NCI-H2029 (cell line): ENCODE data around the gene SLC44A1.

Source experiments
- DNase-seq: peaks from one replicate; lab custom pipeline; 2025; lab: John Stamatoyannopoulos, UW

Gene SLC44A1

DNA sequence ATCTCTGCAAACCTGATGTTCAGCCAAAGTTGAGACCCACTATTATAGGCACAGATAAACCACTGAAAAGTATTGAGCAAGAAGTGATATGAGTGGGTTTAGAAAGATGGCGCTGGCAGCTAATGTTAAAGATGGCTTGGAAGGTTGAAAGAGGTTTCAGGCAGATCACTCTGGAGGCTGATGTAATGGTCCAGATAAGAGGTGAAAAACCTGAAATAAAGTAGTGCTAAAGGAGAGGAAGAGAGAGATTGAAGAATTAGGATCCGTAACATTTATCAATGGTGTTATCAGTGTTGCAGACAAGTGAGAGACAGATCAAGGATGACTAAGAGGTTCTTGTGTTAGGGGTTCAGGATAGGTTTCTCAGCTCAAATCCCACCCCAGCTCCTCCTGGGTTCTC, 58.3 kb downstream of the SLC44A1 start:
- DNase-seq: no peak

DNA sequence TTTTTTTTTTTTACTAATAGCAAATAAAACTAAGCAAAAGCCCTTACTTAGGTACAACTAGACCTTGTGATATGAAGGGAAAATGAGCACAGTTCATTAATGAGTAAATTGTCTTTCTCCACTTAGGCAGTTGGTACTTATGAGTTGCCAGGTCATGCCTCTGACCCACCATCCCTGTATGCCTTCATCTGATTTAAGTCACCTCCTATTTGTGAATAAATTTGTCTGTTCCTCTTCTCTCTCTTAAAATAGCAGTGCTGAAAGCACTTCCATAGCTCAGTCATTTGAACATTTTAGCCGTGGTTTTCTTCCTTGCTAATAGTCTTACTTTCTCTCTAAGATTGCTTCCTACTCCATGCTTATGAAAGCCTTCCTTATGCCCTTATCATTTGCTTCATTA, 61.4 kb downstream of the SLC44A1 start:
- no peak for DNase-seq

DNA sequence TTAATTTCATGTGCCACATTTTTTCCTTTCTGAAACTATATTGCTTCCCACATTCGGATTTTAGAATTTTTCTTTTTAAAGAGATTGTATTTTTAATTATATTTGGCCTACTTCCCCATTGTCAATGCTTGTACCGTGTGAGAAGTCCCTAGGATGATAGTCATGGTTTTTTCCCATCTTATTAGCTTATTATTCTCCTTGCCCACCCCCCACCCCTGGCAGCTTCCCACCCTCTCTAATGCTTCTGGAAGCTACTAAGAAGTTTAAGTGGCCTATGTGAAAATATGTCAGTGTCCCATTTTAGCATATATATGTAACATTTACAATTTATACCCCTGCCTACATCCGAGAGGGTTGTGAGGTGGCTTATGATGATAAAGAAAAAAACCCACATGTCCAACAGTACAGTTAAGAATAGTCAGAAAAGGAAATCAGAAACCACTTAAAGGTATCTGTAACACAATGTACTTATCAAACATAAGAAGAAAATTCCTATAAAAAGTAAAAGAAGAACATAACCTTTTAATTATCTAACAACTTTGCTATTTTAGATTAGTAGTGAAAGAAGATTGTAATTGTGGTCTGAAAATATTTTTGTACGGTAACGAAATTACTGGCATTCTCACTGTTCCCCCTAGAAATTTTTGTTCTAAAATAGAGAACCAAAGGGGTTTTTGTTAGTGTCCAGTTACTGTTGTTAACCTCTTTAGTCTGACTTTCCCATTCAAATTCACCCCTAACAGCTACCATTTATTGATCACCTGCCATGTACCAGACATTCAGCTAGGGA, 62.1 kb downstream of the SLC44A1 start:
- DNase-seq: no peak

DNA sequence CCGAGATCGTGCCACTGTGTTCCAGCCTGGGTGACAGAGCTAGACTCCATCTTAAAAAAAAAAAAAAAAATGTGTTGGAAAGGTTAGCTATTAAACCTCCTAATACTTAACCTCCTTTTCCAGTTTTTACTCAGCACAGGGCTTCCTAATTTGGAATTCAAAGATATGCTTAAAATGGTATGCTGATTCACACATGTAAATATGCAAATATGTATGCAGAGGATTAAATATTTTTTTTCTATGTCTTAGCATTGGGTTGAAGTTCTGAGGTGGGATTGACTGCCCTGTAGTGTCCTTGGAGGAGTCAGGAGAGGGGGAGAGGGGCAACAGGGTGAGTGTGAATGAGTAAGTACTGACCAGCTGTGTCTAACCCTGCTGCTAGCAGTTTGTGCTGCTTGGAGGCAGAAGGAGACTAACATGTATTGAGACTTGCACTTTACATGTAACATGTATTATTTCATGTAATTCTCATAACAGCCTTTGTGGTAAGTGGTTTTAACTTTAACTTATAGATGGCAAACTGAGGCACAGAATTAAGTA, 63.2 kb downstream of the SLC44A1 start:
- DNase-seq: no peak

DNA sequence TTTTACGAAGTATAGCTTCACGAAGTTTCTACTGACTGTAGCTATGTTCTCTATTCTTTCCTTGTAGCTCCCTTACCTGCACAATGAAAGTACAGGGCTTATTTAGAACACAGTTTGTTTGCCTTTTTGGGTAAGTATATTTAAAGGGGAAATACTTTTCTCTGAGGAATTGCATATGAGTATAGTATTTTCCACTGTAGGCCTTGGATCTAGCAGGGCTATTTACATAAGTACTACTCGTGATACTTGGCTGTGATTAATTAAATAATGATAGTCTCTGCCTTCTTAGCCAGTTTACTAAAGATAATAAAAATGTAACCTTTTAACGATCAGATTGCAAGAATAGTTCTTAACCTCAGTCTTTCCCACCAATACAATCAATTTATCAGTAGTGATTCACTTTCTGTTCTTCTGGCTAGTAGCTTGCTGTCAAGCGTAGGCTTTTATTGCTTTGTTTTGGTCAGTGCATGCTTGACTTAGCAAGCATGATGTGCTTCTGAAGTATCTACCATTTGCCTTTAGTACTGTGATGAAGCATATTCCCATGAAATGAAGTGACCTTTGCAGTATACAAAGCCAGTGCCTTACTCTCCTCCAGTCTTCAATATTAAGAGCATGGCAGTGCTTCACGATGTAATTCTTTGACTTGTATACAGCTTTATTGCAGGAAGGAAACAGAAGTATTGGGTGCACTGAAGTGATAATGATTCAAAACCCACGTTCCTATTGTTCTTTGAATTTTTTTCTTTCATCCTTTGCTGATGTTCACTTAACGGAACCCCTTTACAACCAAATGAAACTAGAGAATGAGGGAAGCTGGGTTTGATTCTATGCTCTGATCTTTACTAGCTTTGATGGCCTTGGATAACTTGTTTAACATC, 64.2 kb downstream of the SLC44A1 start:
- DNase-seq: no peak

DNA sequence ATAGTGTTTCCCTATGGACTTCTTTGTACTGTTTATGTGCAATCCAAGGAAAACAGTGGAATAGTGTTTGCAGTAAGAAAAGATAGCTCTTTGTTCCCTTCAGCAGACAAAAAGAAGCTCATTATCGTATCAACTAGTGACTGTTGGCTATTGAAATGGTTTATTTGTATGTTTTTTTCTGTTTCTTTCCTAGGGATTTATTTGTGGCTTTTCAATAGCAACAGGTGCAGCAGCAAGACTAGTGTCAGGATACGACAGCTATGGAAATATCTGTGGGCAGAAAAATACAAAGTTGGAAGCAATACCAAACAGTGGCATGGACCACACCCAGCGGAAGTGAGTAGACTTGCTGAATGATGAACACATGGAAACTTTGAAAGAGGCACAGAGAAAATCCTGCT, 65.1 kb downstream of the SLC44A1 start:
- no peak for DNase-seq

DNA sequence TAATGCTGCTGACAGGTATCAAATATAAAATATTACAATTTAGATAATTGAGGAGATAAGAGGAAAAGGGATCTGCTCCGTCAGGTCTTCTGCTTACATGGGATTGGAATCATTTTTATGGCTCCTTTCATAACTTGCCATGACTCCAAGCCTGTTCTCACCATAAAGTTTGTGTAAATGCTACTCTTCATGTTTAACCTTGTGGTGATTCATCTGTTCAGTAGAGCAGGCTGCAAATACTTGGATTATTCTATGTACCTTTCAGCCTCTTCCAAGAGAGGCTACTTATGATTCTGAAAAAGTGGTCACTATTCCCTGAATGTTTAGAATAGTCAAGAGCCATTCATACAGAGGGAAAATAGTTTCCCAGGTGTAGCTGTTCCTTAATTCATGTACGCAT, 66.9 kb downstream of the SLC44A1 start:
- no peak for DNase-seq

DNA sequence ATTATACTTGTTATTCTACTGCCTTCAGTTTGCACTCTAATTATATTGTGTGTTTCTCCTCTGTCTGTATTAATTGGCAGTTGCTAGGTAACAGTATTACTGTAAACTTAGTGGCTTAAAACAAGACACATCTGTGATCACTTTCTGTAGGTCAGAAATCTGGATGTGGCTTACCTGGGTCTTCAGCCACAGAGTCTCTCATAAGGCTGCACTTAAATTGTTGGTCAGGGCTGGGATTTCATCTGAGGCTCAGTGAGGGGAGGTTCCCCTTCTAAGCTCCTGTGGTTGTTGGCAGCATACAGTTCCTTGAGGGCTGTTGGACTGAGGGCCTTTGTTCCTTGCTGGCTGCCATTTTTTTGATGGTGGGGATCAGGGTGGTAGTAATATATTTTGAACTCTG, 68.8 kb downstream of the SLC44A1 start:
- DNase-seq: no peak

DNA sequence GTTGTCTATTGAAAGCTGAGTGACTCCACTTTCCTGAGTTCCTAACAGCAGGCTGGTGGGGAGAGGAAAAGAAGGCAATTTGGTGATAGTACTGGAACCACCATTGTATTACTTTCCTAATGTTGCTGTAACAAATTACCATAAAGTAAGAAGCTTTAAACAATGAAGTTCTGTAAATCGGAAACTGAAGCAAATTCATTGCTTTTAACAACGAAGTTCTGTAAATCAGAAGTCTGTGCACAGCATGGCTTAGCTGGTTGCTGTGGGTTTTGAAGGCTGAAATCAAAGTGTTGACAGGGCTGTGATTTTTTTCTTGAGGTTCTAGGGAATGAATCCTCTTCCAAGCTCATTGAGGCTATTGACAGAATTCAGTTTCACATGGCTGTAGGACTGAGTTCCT, 72.3 kb downstream of the SLC44A1 start:
- no peak for DNase-seq

DNA sequence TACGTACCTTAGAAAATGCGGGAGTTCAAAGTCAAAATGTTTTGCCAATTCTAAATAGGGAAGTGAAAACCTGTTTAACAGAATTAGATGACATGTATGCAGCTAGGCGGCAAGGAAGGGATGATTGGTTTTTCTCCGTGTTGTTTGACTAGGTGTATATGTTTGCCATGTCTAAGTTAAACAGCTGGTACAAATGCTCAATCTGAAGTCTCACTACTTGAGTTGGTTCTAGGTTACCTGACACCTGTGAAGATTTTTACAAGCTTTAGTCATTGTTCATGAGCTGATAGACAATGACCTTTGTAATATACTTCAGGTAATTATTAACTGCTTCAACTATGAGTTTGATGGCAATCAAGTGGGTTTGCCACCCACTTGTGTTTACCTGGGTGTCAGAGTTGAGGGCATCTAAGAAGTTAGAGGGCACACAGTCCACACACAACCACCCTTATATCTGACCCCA, 74.3 kb downstream of the SLC44A1 start:
- no peak for DNase-seq

DNA sequence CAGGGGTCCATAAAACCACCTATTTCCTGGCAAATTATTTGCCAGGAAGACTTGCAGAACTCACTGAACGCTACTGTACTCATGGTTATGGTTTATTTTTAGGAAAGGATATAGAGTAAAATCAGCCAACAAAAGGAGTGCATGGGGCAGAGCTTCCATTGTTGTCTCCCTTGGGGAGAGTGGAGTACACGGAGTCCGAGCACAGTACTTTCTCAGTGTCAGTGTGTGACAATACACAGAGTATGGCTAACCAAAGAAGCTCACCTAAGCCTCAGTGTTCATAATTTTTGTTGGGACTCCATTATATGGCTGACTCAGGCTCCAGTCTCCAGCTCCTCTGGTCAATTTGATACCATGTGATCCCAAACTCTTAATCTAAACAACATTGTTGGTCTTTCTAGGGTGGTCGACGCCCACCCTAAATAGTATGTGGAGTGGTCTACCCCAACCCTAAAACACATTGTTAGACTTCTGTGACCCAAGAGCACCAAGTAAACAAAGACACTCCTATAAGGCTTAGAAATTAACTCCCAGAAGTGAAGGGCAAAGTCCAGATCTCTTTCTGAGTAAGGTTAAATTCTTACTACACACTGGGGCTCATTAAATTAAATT, 74.9 kb downstream of the SLC44A1 start:
- no peak for DNase-seq

DNA sequence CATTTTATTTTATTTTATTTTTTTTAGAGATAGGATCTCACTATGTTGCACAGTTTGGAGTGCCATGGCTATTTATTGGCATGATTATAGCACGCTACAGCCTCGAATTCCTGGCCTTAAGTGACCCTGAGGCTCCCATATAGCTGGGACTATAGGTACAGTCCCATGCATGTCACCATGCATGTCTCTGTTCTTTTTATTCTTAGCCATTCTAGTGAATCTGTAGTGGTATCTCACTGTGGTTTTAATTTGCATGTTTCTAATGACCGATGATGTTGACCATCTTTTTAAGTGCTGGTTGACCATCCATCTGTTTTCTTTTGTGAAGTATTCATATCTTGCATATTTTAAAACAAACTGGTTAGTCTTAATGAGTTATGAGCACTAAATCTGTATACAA, 76.1 kb downstream of the SLC44A1 start:
- no peak for DNase-seq

DNA sequence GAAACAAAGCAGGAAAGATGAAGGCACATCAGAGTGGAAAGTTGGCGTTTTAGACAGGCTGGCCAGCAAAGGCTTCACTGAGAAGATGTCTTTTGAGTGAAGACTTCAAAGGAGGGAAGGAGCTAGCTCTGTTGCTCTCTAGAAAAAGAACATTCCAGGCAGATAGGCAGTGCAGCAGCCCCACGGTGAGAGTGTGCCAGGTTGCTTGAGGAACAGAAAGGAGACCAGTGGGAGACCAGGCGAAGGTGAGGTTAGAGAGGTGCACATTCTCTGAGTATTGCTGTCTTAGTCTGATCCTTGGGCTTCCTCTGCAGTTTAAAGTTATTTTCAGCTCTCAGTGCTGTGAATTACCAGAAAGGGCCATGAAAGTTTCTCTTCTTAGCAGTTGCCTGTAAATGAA, 83.8 kb downstream of the SLC44A1 start:
- no peak for DNase-seq

DNA sequence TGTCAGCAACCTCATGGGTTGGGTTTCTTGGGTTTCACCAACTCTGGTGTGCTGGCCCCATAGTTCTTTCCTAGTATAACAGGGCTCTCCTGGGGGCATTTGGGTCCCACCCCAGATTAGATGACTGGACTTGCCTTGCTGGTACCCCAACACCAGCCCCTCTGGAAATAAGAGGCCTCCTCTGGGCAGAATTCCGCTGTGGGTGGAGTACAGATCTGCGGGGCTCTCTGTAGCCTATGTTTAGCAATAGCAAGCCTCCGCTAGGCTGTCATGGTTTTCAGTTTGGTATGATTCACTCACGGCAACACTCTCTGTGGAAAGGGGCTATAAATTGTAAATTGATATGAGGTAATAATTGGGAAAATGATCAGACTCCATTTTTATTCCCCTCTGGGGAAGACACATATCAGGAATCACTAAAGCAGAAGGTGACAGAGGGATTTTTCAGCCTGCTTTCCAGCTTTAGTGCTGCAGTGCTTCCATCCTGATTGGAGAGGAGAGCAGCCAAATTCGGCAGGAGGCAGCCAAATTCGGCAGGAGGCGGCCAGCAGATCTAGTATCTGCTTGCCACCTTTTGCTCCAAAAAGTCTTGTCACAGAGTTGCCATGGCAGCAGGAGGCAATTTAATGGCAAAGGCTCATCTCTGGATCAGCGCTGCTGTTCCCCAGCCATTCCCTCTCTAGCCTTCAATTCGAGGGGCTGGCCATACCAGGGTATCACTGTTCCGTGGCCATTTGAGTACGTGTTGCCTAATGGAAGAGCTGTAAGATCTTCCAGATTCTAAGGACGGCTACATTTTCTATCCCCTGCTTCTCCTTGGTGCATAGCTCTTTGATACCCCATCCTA, 84.6 kb downstream of the SLC44A1 start:
- no peak for DNase-seq

DNA sequence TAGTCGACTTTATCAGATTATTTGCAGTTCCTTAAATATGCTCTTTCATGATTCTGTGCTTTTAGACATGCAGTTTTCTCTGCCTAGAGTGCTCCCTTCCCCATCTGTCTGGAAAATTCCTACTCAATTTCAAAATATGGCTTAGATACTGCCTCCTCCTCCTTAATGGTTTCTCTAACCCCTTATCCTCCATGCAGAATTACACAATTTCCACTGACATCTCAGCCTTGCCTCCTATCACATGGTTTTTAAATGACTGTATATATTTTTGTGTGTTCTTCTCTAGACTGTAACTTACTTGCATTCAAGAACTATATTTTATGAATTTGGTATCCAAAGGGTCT, 85.2 kb downstream of the SLC44A1 start:
- no peak for DNase-seq

DNA sequence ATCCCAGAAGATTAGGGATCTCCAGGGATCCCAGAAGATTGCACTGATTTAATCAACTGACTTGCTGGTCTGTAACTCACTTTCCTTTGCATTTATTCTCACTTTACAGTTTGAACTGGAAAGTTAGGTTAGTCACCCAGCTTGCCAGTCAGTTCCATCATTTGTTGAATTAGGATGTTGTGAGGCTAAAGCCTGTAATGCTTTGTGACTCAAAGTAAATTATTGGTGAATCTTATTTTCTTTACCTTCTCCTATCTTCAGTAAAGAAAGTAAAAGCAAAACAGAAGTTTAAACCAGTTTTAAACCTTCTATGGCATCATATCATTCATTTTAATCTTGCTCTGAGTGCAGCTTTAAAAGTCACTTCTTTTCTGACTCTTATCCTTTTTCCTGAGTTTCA, 85.8 kb downstream of the SLC44A1 start:
- no peak for DNase-seq

DNA sequence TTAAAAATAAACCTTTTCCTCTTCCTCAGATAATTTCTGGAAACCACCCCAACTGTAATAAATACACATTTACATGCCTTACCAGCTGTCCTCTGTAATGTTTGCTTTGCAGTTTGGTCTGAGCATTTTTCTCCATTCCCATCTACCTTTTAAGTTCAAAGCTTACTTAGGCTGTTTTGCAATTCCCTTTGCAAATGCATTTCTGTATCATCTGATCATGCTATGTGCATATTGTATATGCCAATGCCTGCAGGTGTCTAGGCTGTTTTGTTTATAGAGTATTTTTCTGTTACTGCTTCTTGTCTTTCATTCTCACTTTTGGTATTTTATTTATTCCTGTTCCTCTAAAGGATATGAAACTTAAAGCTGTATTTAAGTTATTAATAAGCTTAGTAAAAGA, 86.3 kb downstream of the SLC44A1 start:
- no peak for DNase-seq

DNA sequence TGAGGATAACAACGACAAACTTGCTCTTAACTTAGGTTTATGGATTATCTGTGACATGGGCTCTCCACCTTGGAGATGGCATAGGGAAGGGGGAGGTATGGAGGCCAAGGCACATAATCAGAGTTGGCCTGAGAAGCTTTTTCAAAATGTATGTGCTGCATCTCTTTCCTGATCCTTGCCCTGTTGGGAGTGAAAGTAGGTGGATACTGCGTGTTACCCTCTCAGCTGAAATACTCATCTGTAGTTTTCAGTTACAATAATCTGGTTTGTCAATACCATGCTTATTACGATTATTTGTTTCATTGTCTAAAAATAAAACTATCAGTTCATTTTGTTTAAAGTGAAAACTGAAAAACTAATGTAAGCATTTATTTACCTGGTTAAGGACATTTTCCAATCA, 86.7 kb downstream of the SLC44A1 start:
- no peak for DNase-seq

DNA sequence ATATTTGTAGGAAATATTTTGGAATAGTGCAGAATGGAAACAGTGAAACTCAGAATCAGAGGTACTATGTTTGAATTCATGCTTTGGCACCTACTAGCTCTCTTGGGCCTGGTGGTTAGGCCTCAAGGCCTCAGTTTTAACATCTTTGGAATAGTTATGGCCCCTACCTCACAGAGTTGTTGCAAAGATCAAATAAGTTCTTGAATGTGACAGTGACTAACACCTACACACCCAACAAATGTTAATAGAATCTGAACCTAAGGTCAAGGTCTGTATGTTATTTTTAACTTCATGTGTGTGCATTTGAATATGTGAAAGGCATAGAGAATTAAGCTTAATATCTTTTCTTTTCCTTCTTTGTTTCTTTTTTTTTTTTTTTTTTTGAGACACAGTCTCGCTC, 87.3 kb downstream of the SLC44A1 start:
- DNase-seq: no peak

DNA sequence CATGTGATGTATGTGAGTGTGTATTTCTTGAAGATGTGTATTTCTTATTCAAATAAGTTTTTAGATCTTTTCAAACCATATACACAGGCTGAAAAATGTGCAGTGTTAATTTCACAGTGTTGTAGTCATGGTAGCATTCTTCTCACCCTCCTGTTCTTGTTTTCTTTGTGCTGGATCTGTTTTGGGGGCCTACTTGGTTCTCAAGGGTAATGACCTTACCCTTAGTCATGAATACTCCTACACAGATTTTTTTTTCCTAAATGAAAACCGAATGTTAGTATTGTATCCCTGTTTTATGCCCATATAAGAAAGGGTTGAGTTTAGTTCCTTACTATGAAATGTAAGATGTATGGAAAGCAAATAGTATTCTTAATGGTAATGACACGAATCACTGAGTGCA, 88.0 kb downstream of the SLC44A1 start:
- no peak for DNase-seq

DNA sequence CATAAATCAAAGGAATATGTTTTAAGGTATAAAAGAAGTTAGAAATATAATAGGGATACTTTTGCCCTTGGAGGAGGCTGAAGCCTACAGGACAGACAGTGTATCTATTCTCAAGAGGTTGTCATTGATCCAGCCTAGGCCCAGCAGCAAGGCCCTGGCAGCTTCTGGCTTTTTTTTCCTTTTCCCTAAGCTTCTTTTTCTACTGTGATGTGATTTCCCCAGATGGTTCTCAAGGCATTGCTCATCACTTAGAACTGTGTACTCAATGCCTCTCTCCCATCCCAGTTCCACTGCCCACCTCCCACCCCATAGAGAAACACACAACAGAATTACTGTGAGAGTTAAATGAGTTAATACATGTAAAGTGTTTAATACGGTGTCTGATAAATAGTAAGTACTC, 88.6 kb downstream of the SLC44A1 start:
- DNase-seq: no peak

DNA sequence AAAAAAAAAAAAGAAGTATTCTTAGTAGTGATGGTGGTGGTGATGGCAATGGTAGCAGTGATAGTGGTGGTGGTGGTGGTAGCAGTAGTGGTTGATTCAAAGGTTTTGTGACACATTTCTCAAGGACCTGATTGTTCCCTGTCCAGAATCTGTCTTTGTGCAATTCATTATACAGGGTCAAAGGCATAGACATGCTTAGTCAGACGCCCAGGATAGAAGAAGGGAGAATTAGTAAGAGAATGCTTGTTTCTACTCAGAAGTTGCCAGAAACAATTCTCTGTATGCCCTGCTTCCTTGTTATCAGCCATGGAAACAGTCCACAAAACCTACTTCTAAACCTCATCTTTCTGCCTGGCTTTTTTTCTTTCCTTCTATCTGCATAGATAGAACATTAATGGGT, 89.4 kb downstream of the SLC44A1 start:
- no peak for DNase-seq
